Body of pancreas (tissue), 4 donors: ENCODE measurements around the gene HAUS3.

Experiments used
- POLR2A ChIP-seq, 3 donors: fragments of 450-650 bp; IDR thresholded peaks; one replicate each; pipeline ENCODE4 v1.6.1; 2016; ENCODE audit warnings: antibody characterized with exemption in 3 of 3, mild to moderate bottlenecking in 2 of 3
- TF ChIP-seq, protein P1 (sequence below), 7 experiments: fragments of 450-650 bp in 4 of 7; fragments of 200-600 bp in 3 of 7; sonication (generic) in 3 of 7; IDR thresholded peaks; one replicate each; pipeline ENCODE4 v1.5.1; 2016 to 2019; ENCODE audit warnings: antibody characterized with exemption in 7 of 7

DNA sequence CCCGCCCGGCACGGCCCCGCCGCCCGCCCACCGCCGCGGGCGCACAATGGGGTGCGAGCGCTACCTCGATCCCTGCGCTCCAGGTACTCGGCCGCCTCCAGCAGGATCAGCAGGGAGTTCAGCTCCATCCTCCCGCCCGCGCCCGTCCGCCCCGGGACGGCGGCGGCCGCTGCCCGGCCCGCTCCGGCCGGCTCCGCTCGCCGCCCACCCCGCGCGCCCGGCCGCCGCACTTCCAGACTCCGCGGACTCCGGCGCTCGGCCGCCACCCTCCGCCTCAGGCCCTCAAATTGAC, 19.9 kb upstream of the HAUS3 start, which contains the start of gene MXD4:
- TF ChIP-seq POLR2A (IDR thresholded peaks at IDR 0.05): no peak
- TF ChIP-seq, protein P1, sequence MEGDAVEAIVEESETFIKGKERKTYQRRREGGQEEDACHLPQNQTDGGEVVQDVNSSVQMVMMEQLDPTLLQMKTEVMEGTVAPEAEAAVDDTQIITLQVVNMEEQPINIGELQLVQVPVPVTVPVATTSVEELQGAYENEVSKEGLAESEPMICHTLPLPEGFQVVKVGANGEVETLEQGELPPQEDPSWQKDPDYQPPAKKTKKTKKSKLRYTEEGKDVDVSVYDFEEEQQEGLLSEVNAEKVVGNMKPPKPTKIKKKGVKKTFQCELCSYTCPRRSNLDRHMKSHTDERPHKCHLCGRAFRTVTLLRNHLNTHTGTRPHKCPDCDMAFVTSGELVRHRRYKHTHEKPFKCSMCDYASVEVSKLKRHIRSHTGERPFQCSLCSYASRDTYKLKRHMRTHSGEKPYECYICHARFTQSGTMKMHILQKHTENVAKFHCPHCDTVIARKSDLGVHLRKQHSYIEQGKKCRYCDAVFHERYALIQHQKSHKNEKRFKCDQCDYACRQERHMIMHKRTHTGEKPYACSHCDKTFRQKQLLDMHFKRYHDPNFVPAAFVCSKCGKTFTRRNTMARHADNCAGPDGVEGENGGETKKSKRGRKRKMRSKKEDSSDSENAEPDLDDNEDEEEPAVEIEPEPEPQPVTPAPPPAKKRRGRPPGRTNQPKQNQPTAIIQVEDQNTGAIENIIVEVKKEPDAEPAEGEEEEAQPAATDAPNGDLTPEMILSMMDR (IDR thresholded peaks at IDR 0.05): no peak
